K562 (cell line): ENCODE measurements around the gene MZB1. TPM values are rescaled to one million over a fixed set of nuclear protein-coding genes. Genes with fewer than 3 reads are reported as not detected.

Experiments
- ATF1 ChIP-seq, 2 experiments: fragments of 450-650 bp in 1 of 2; IDR thresholded peaks; 2 replicates each; pipeline ENCODE4 v1.6.1; 2016; ENCODE audit warnings: missing compliant biosample characterization in 1 of 2, missing genetic modification characterization in 1 of 2
- BCOR ChIP-seq: fragments of 450-650 bp; IDR thresholded peaks from 2 replicates; pipeline ENCODE4 v1.6.1; 2016
- CBX5 ChIP-seq: IDR thresholded peaks from 2 replicates; pipeline ENCODE4 v1.6.1; 2014; ENCODE audit warnings: low read depth, borderline replicate concordance
- ELF4 ChIP-seq: fragments of 450-650 bp; formaldehyde crosslinking; IDR thresholded peaks from 2 replicates; pipeline ENCODE4 v1.4.0; 2022; ENCODE audit warnings: missing genetic modification characterization
- GTF2A2 ChIP-seq: IDR thresholded peaks from 2 replicates; pipeline ENCODE4 v1.6.1; 2016; ENCODE audit warnings: mild to moderate bottlenecking, missing genetic modification characterization, missing compliant biosample characterization
- HDGF ChIP-seq: fragments of 450-650 bp; IDR thresholded peaks from 2 replicates; pipeline ENCODE4 v1.6.1; 2016
- HLTF ChIP-seq: fragments of 450-650 bp; IDR thresholded peaks from 2 replicates; pipeline ENCODE4 v1.6.1; 2016
- ILF3 ChIP-seq: fragments of 450-650 bp; IDR thresholded peaks from 2 replicates; pipeline ENCODE4 v1.6.1; 2018; ENCODE audit warnings: antibody characterized with exemption, mild to moderate bottlenecking, moderate library complexity, borderline replicate concordance
- MEF2D ChIP-seq: conservative IDR thresholded peaks from 2 replicates; pipeline ENCODE4 v1.6.1; 2016; ENCODE audit warnings: low read depth, missing genetic modification characterization, missing compliant biosample characterization
- PHF8 ChIP-seq: fragments of 200-600 bp; sonication (generic); IDR thresholded peaks from 2 replicates; pipeline ENCODE4 v1.6.1; 2012; ENCODE audit warnings: mixed run types, mild to moderate bottlenecking, inconsistent platforms, low read length, moderate library complexity, borderline replicate concordance
- PRPF4 ChIP-seq: fragments of 200-400 bp; formaldehyde crosslinking; IDR thresholded peaks from one replicate; pipeline ENCODE4 v1.6.1; 2017; ENCODE audit warnings: low read length, low read depth, mild to moderate bottlenecking; ENCODE audit not compliant: insufficient read depth, poor library complexity, severe bottlenecking
- TCFL5 ChIP-seq: fragments of 250-450 bp; sonication (Bioruptor Pico); conservative IDR thresholded peaks from 2 replicates; pipeline ENCODE4 v1.6.1; 2021; ENCODE audit warnings: mild to moderate bottlenecking, moderate library complexity, matching md5 sums
- U2AF1 ChIP-seq: fragments of 200-400 bp; formaldehyde crosslinking; optimal IDR thresholded peaks from 2 replicates; pipeline ENCODE3; 2017; ENCODE audit warnings: mild to moderate bottlenecking, low read depth, low read length, moderate library complexity
- ZNF76 ChIP-seq: fragments of 250-450 bp; sonication (Bioruptor Pico); IDR thresholded peaks from 2 replicates; pipeline ENCODE4 v1.4.0; 2020; ENCODE audit warnings: mild to moderate bottlenecking, moderate library complexity, borderline replicate concordance
- polyA plus RNA-seq, 8 experiments: library from polyadenylated mRNA; depleted of rRNA in 4 of 8; stranded (reverse) in 5 of 8; unstranded in 3 of 8; fragments of >200 nt; fragmentation: Nextera tagmentation in 2 of 8; fragmentation: Illumina TruSeq in 1 of 8; extraction: Ambion mirVana in 2 of 8; extraction: Trizol in 1 of 8; gene quantifications; 2 replicates each; pipeline versions ENCODE4 v1.2.1 to v1.2.3, GENCODE V29; 2011 to 2014; ENCODE audit warnings: inconsistent platforms in 1 of 8, missing spikeins in 1 of 8
- total RNA-seq, 7 experiments: library from RNA; depleted of rRNA in 6 of 7; stranded (reverse); fragments of >200 nt in 6 of 7; fragmentation: Illumina TruSeq in 2 of 7; extraction: Trizol in 2 of 7; gene quantifications; 2 replicates each; pipeline versions ENCODE4 v1.2.1 to v1.2.3, GENCODE V29; 2011 to 2021; ENCODE audit warnings: low replicate concordance in 1 of 7
- TF ChIP-seq, protein P1 (sequence below), 2 experiments: fragments of 450-650 bp; IDR thresholded peaks; 2 replicates each; pipeline ENCODE4 v1.6.1; 2016
- TF ChIP-seq, protein P2 (sequence below): fragments of 450-650 bp; IDR thresholded peaks from 2 replicates; pipeline ENCODE4 v1.6.1; 2016; ENCODE audit warnings: low read depth

MZB1 gene
- total and polyA plus RNA-seq, 9 of the 15 experiments (the other 6 are each of a cell fraction or from before 2014, with no cell fraction given), result 0.13 to 0.31 TPM; not detected in 7

DNA sequence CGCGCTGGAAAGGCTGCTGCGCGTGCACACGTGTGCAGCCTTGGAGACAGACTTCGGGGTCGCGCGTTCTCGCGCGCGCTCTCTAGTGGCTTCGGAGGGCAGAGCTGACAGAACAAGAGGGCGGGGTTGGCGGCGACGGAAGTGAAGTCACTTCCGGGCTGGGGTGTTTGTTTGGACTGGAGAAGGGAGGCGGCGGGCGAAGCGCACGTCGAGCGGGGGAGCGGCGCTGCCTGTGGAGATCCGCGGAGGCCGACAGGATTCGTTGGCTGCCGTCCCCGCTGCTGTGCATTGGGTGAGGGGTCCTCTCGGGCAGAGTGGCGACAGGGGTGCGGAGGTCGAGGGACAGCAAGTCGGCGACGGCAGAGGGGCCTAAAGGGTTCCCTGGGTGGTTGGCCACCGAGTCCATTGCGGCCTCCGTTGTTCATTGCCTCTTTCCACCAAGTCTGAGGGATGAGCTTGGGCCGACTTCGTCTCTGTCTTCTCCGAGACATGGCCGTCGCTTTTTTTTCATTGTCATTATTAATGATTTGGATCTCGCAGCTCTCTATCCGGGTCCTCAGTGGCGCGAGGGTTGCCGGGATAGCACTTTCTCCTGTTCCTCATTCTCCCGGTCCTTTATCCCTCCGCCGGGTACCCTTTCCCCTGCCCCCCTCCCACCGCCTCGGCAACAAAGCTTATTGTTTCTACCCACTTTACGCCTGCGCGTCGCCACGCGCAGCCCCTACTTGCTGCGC lies 47.9 kb downstream of the MZB1 start, which contains the start of gene PAIP2 (continued):
- no peak for TF ChIP-seq U2AF1
- peak; percentile 64 for TF ChIP-seq PRPF4
- TF ChIP-seq ELF4 (CRISPR knock-in tag), result peak; percentile 82
- 0 out of 2 replicates have a peak, but pooled peaks have one; percentile 14 for TF ChIP-seq CBX5
- TF ChIP-seq ILF3, result no peak
- TF ChIP-seq PHF8, result peak; percentile 96
- 0 out of 2 replicates have a peak, but pooled peaks have one; percentile 31 for TF ChIP-seq ATF1 (CRISPR knock-in tag; IDR thresholded peaks at IDR 0.05)
- TF ChIP-seq ATF1 (tag; IDR thresholded peaks at IDR 0.05), result peak; percentile 93
- TF ChIP-seq, protein P1, sequence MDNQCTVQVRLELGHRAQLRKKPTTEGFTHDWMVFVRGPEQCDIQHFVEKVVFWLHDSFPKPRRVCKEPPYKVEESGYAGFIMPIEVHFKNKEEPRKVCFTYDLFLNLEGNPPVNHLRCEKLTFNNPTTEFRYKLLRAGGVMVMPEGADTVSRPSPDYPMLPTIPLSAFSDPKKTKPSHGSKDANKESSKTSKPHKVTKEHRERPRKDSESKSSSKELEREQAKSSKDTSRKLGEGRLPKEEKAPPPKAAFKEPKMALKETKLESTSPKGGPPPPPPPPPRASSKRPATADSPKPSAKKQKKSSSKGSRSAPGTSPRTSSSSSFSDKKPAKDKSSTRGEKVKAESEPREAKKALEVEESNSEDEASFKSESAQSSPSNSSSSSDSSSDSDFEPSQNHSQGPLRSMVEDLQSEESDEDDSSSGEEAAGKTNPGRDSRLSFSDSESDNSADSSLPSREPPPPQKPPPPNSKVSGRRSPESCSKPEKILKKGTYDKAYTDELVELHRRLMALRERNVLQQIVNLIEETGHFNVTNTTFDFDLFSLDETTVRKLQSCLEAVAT (IDR thresholded peaks at IDR 0.05), result peak in 1 of 2 experiments; percentile 65; a peak in 2 of 4 replicates
- 0 out of 2 replicates have a peak, but pooled peaks have one; percentile 33 for TF ChIP-seq MEF2D (tag)
- no peak for TF ChIP-seq BCOR
- no peak for TF ChIP-seq GTF2A2 (tag)
- TF ChIP-seq TCFL5 (CRISPR knock-in tag), result no peak
- no peak for TF ChIP-seq ZNF76 (CRISPR knock-in tag)
- peak; percentile 82 for TF ChIP-seq HLTF
- TF ChIP-seq, protein P2, sequence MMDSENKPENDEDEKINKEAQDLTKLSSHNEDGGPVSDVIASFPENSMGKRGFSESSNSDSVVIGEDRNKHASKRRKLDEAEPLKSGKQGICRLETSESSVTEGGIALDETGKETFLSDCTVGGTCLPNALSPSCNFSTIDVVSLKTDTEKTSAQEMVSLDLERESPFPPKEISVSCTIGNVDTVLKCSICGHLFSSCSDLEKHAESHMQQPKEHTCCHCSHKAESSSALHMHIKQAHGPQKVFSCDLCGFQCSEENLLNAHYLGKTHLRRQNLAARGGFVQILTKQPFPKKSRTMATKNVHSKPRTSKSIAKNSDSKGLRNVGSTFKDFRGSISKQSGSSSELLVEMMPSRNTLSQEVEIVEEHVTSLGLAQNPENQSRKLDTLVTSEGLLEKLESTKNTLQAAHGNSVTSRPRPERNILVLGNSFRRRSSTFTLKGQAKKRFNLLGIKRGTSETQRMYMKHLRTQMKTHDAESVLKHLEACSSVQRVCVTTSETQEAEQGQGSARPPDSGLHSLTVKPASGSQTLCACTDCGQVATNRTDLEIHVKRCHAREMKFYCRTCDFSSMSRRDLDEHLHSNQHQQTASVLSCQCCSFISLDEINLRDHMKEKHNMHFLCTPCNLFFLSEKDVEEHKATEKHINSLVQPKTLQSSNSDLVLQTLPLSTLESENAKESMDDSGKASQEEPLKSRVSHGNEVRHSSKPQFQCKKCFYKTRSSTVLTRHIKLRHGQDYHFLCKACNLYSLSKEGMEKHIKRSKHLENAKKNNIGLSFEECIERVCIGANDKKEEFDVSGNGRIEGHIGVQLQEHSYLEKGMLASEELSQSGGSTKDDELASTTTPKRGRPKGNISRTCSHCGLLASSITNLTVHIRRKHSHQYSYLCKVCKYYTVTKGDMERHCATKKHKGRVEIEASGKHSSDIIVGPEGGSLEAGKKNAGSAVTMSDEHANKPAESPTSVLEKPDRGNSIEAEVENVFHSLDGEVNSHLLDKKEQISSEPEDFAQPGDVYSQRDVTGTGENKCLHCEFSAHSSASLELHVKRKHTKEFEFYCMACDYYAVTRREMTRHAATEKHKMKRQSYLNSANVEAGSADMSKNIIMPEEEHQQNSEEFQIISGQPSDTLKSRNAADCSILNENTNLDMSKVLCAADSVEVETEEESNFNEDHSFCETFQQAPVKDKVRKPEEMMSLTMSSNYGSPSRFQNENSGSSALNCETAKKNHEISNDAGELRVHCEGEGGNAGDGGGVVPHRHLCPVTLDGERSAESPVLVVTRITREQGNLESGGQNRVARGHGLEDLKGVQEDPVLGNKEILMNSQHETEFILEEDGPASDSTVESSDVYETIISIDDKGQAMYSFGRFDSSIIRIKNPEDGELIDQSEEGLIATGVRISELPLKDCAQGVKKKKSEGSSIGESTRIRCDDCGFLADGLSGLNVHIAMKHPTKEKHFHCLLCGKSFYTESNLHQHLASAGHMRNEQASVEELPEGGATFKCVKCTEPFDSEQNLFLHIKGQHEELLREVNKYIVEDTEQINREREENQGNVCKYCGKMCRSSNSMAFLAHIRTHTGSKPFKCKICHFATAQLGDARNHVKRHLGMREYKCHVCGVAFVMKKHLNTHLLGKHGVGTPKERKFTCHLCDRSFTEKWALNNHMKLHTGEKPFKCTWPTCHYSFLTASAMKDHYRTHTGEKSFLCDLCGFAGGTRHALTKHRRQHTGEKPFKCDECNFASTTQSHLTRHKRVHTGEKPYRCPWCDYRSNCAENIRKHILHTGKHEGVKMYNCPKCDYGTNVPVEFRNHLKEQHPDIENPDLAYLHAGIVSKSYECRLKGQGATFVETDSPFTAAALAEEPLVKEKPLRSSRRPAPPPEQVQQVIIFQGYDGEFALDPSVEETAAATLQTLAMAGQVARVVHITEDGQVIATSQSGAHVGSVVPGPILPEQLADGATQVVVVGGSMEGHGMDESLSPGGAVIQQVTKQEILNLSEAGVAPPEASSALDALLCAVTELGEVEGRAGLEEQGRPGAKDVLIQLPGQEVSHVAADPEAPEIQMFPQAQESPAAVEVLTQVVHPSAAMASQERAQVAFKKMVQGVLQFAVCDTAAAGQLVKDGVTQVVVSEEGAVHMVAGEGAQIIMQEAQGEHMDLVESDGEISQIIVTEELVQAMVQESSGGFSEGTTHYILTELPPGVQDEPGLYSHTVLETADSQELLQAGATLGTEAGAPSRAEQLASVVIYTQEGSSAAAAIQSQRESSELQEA, result peak; percentile 84
- no peak for TF ChIP-seq HDGF
